ENCODE measurements around the gene SAMSN1. TPM values are rescaled to one million over a fixed set of nuclear protein-coding genes. Genes with fewer than 3 reads are reported as not detected.
"Not testable (repeated sequence)": the region's sequence is repeated elsewhere in the genome, so short reads cannot be mapped to it uniquely, and the experiment has no call there.

SAMSN1 gene
- total and polyA plus RNA-seq, 8 donors, result 1.6 to 21.6 (median 11.1) TPM; not detected in 1

DNA sequence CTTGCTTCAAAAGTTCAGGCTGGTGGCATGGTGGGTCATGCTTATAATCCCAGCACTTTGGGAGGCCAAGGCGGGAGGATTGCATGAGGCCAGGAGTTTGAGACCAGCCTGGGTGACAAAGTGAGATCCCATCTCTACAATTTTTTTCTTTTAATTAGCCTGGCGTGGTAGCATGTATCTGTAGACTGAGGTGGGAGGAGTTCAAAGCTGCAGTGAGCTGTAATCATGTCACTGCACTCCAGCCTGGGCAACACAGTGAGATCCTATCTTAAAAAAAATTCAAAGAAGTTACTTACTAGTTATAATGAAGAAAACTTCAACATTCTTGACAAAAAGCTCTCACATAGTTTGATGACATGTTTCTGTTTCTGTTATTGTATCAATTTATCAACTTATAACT lies 45.2 kb downstream of the SAMSN1 start:
- H3K4me3 ChIP-seq, result no peak overlapping the region
- no peaks in the 10 kb centered on the region for H3K27me3 ChIP-seq
- H3K36me3 ChIP-seq, result peaks cover 0 to 5% (median 0%) of the 10 kb centered on the region in 4 donors
- no peak for TF ChIP-seq POLR2A (IDR thresholded peaks at IDR 0.05)
- WGBS, 5 donors, result 84 to 92% (median 91%) methylated on average over 2 of the region's 2 CpGs
- no peak for DNase-seq
- no peak overlapping the region for H3K27ac ChIP-seq
- no peaks in the 10 kb centered on the region for H3K9me3 ChIP-seq
- no peaks in the 10 kb centered on the region for H3K4me1 ChIP-seq
- intact Hi-C loops (cut with DNase I; ENCODE audit: low total_unique reads), result no loop called here

DNA sequence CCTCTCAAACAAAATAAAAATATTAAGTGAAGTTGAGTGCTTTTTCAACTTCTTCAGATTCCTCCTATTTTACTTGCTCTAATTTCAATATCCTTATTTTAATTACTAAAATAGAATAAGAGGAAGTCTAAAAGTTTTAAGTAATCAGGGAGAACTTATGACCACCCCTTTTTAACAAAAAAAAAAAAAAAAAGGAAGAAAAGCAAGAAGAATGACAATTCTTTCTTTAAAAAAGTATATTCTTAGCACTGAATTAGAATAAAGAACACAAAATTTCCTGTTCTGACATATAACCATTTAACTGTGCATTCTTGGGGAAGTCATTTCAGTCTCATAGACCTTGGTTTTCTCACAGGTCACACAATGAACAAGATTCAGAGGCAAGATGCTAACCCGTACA lies 46.8 kb downstream of the SAMSN1 start:
- WGBS, 5 donors, result 48 to 90% (median 83%) methylated on average over 1 of the region's 1 CpG
- intact Hi-C loops (cut with DNase I; ENCODE audit: low total_unique reads), result no loop called here
- peaks cover 0 to 5% (median 0%) of the 10 kb centered on the region in 4 donors for H3K36me3 ChIP-seq
- TF ChIP-seq, protein P1, sequence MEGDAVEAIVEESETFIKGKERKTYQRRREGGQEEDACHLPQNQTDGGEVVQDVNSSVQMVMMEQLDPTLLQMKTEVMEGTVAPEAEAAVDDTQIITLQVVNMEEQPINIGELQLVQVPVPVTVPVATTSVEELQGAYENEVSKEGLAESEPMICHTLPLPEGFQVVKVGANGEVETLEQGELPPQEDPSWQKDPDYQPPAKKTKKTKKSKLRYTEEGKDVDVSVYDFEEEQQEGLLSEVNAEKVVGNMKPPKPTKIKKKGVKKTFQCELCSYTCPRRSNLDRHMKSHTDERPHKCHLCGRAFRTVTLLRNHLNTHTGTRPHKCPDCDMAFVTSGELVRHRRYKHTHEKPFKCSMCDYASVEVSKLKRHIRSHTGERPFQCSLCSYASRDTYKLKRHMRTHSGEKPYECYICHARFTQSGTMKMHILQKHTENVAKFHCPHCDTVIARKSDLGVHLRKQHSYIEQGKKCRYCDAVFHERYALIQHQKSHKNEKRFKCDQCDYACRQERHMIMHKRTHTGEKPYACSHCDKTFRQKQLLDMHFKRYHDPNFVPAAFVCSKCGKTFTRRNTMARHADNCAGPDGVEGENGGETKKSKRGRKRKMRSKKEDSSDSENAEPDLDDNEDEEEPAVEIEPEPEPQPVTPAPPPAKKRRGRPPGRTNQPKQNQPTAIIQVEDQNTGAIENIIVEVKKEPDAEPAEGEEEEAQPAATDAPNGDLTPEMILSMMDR (IDR thresholded peaks at IDR 0.05), result no peak
- H3K27me3 ChIP-seq, result no peaks in the 10 kb centered on the region
- no peak overlapping the region for H3K4me3 ChIP-seq
- H3K9me3 ChIP-seq, result no peaks in the 10 kb centered on the region
- no peak overlapping the region for H3K27ac ChIP-seq
- H3K4me1 ChIP-seq, result no peaks in the 10 kb centered on the region
- no peak for DNase-seq

DNA sequence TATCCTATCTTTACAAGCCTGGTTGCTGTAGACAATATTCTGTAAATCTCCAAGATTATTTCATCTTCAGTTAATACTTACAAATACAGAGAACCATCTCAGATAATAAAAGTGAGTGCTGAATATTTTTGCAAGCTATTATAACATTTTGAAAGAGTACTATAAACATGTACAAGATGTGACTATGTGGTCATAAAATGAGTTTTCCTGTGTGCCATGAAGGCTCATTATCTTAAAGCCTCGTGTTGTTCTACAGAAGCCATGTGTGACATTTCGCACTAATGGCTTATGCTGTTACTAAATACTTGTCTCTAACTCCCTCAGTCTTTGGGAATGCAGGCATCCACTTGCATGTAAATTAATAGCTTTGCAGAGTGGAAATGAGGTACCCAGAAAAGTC lies 48.3 kb downstream of the SAMSN1 start:
- Histone ChIP-seq H3K36me3 (no peaks in the 10 kb centered on the region), H3K9me3 (no peaks in the 10 kb centered on the region), H3K4me1 (no peaks in the 10 kb centered on the region), H3K27me3 (no peaks in the 10 kb centered on the region), H3K27ac (no peak overlapping the region), H3K4me3 (no peak overlapping the region)
- TF ChIP-seq, protein P1 (IDR thresholded peaks at IDR 0.05), result no peak
- TF ChIP-seq POLR2AphosphoS5 (IDR thresholded peaks at IDR 0.05), result no peak
- TF ChIP-seq POLR2A (IDR thresholded peaks at IDR 0.05), result no peak
- TF ChIP-seq EP300 (IDR thresholded peaks at IDR 0.05), result no peak
- 60 to 74% (median 69%) methylated on average over 2 of the region's 2 CpGs for WGBS, 5 donors
- intact Hi-C loops (cut with DNase I; ENCODE audit: low total_unique reads), result no loop called here
- DNase-seq, result no peak

DNA sequence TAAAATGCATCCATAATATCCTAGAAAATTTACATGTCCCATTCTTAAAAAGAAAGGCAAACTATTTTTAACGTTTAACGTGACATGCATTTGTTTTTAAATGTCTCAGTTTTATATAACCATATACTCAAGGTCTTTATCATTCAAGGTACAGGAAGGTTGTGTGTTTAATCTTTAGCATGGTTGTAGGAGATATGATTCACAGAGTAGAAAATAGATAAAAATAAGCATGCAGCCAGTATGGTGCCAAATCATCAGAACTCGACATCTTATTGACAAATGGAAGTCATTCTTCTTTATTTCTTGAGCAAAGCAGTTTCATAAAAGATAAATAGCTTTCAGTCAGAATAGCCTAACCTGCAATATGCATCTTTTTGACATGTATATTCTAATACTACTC lies 51.0 kb downstream of the SAMSN1 start:
- intact Hi-C loops (cut with DNase I; ENCODE audit: low total_unique reads), result no loop called here
- no peaks in the 10 kb centered on the region for H3K36me3 ChIP-seq
- no peaks in the 10 kb centered on the region for H3K4me1 ChIP-seq
- no peaks in the 10 kb centered on the region for H3K27me3 ChIP-seq
- no peaks in the 10 kb centered on the region for H3K9me3 ChIP-seq
- TF ChIP-seq POLR2AphosphoS5 (IDR thresholded peaks at IDR 0.05), result no peak
- TF ChIP-seq EP300 (IDR thresholded peaks at IDR 0.05), result no peak
- no peak for TF ChIP-seq POLR2A (IDR thresholded peaks at IDR 0.05)
- TF ChIP-seq, protein P1 (IDR thresholded peaks at IDR 0.05), result no peak
- H3K4me3 ChIP-seq, result no peak overlapping the region
- 76 to 85% (median 81%) methylated on average over 3 of the region's 3 CpGs for WGBS, 5 donors
- DNase-seq, result no peak
- no peak overlapping the region for H3K27ac ChIP-seq

- H3K4me1 ChIP-seq; DNase-seq; H3K27me3 ChIP-seq; H3K36me3 ChIP-seq; H3K27ac ChIP-seq; H3K4me3 ChIP-seq; H3K9me3 ChIP-seq; intact Hi-C loops (cut with DNase I; ENCODE audit: low total_unique reads): not testable (repeated sequence)
- WGBS, 5 donors, result 88 to 100% (median 95%) methylated on average over 1 of the region's 1 CpG
Observed at GRCh38 chr21:14494181-14494580, 51.9 kb downstream of the SAMSN1 start.

- 38 to 76% (median 58%) methylated on average over 2 of the region's 2 CpGs for WGBS, 5 donors
- intact Hi-C loops (cut with DNase I; ENCODE audit: low total_unique reads), result no loop called here
- Histone ChIP-seq H3K4me1 (no peaks in the 10 kb centered on the region), H3K9me3 (no peaks in the 10 kb centered on the region), H3K36me3 (no peaks in the 10 kb centered on the region), H3K27me3 (no peaks in the 10 kb centered on the region), H3K27ac (no peak overlapping the region), H3K4me3 (no peak overlapping the region)
- TF ChIP-seq, protein P1 (IDR thresholded peaks at IDR 0.05), result no peak
- TF ChIP-seq POLR2AphosphoS5 (IDR thresholded peaks at IDR 0.05) (no peak), POLR2A (IDR thresholded peaks at IDR 0.05) (no peak), EP300 (IDR thresholded peaks at IDR 0.05) (no peak)
- DNase-seq, result no peak
Observed at GRCh38 chr21:14493731-14494130, 52.4 kb downstream of the SAMSN1 start.

Measured in stomach (tissue), 9 donors.